ENCODE data around the gene MGAT4A. TPM values are rescaled to one million over a fixed set of nuclear protein-coding genes. Genes with fewer than 3 reads are reported as not detected.
A peak's percentile ranks its signal among the peaks of the same experiment; 100 is the strongest.

MGAT4A gene
- total RNA-seq, 6 experiments from 2014 or later = 0.14 TPM; not detected in 5

DNA sequence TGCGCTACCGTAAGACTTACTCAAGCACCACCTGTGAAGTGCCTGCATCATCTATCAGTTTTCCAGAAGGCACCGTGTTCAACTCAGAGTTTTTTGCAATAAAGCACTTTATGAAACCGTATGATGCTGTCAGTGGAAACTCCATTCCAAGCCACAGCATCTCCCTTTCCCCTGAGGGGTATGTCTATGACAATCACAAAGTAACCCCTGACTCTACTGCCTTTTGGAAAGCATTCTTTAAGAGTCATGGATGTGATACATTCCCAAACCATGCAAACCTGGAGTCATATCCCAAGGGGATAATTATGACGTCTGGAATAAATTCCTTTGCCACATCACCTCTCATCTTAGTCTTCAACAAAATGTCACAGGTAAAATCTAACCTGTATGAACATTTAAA is 83.3 kb downstream of the MGAT4A start:
- no peak overlapping the region for H3K4me3 Mint-ChIP-seq
- H3K27me3 Mint-ChIP-seq (ENCODE audit: insufficient read depth) = peaks cover 9% of the 10 kb centered on the region
- no peaks in the 10 kb centered on the region for H3K36me3 Mint-ChIP-seq (ENCODE audit: low read depth)
- H3K9me3 Mint-ChIP-seq = no peaks in the 10 kb centered on the region
- TF ChIP-seq, protein P1, sequence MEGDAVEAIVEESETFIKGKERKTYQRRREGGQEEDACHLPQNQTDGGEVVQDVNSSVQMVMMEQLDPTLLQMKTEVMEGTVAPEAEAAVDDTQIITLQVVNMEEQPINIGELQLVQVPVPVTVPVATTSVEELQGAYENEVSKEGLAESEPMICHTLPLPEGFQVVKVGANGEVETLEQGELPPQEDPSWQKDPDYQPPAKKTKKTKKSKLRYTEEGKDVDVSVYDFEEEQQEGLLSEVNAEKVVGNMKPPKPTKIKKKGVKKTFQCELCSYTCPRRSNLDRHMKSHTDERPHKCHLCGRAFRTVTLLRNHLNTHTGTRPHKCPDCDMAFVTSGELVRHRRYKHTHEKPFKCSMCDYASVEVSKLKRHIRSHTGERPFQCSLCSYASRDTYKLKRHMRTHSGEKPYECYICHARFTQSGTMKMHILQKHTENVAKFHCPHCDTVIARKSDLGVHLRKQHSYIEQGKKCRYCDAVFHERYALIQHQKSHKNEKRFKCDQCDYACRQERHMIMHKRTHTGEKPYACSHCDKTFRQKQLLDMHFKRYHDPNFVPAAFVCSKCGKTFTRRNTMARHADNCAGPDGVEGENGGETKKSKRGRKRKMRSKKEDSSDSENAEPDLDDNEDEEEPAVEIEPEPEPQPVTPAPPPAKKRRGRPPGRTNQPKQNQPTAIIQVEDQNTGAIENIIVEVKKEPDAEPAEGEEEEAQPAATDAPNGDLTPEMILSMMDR (IDR thresholded peaks at IDR 0.05) = no peak
- peaks cover 10% of the 10 kb centered on the region for H3K4me1 Mint-ChIP-seq (ENCODE audit: low read depth)
- DNase-seq = peak; percentile 12
- H3K27ac Mint-ChIP-seq = no peak overlapping the region

DNA sequence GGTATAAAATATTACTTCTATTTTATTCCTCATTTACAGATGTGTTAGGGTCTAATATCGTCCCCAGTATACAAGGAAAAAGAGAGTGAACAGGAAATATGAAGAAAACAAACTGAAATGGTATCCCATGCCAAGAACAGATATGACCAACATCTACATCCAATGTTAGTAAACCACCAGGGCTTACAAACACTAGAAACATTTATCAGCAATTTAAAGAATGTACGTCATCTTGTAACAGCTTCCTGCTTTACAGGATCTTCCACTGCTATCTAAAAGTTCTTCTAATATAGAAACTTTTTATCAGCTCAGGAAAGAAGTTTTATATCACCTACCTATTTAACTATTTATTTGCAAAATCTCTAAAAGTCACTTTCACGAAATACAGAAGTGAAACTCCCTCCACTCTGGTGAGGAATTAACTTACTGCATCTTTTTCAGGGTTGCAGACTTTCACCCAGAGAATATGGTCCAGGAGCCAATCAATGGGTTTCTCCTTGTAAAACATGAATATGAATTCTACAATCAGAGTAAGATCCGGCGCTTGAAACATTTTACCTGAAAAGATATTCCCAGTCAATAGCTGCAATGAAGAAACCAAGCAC is 87.3 kb downstream of the MGAT4A start:
- H3K27ac Mint-ChIP-seq = no peak overlapping the region
- no peaks in the 10 kb centered on the region for H3K36me3 Mint-ChIP-seq (ENCODE audit: low read depth)
- no peaks in the 10 kb centered on the region for H3K9me3 Mint-ChIP-seq
- peaks cover 5% of the 10 kb centered on the region; the same call in 1 of the 2 replicates for H3K27me3 Mint-ChIP-seq (ENCODE audit: insufficient read depth)
- TF ChIP-seq, protein P1 (IDR thresholded peaks at IDR 0.05) = no peak
- H3K4me1 Mint-ChIP-seq (ENCODE audit: low read depth) = peaks cover 10% of the 10 kb centered on the region
- peak overlapping the region; percentile 6; the same call in 1 of the 2 replicates for H3K4me3 Mint-ChIP-seq
- DNase-seq = no peak

DNA sequence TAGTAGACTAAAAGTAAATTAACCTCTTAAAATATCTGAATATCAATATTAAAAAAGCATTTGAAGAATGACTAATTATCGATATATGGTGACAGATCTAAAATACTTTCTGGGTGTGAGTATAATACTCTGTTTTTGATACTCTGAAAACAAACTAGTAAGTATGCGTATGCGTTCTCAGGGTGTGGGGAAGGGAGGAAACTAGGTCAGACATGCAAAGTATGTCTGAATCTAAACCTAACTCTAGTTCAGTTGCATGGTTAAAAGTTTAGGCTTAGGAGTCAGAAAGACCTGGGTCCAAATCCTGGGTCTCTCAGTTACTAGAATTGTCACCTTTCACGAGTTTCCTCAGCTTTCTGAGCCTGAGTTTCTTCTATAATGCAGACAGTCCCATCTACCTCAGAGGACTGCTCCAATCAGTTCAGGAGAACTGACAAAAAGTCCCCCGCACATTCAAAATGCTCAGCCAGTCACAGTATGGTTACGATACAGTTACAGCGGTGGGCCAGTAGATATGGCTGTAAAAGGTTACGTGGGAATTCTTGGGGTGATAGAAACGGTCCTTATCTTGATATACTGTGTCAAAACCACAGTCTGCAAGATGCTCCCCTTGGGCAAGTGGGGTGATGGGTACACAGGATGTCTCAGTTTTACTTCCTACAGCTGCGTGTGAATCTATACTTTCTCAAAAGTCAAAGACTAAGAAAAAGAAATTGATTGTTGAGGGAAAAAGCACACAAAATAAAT is 93.4 kb downstream of the MGAT4A start:
- Mint-ChIP-seq H3K27me3 (ENCODE audit: insufficient read depth) (peaks cover 22% of the 10 kb centered on the region), H3K27ac (no peak overlapping the region), H3K36me3 (ENCODE audit: low read depth) (no peaks in the 10 kb centered on the region), H3K9me3 (no peaks in the 10 kb centered on the region), H3K4me1 (ENCODE audit: low read depth) (peaks cover 9% of the 10 kb centered on the region; the same call in 1 of the 2 replicates), H3K4me3 (no peak overlapping the region)
- DNase-seq = no peak
- TF ChIP-seq, protein P1 (IDR thresholded peaks at IDR 0.05) = no peak

DNA sequence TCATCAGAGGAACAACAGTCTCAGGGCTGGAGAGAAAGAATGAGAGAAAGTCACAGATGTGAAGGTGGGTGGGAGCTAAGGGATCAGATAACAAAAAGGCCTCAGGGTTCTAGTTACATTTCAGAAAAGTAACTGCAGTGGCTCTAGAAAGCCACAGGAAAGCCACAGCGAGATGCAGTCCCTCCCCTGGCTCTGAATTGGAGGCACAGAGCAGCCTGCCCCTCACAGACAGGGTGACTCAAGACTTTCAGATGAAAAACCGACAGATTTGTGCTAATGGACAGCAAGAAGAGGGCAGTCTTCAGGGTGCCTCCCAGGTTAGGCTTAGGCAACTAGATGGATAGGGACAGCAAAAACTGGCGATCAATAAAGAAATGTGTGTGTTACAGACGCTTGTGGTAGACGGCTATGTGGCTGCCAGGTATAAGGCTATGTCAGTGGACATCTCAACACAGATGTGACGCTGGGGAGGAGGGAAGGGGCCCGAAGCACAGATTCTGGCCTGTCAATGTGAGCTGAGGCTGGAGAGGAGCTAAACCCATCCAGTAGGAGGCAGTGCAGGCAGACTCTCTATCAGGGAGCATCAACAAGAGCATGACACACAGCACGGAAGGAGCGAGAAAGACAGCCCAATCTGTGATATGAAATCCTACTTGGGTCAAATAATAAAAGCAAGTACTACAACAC is 96.4 kb downstream of the MGAT4A start:
- peaks cover 30% of the 10 kb centered on the region for H3K27me3 Mint-ChIP-seq (ENCODE audit: insufficient read depth)
- no peak for DNase-seq
- H3K27ac Mint-ChIP-seq = no peak overlapping the region
- peaks cover 9% of the 10 kb centered on the region; the same call in 1 of the 2 replicates for H3K4me1 Mint-ChIP-seq (ENCODE audit: low read depth)
- H3K9me3 Mint-ChIP-seq = no peaks in the 10 kb centered on the region
- TF ChIP-seq, protein P1 (IDR thresholded peaks at IDR 0.05) = peak; percentile 61
- H3K4me3 Mint-ChIP-seq = no peak overlapping the region
- H3K36me3 Mint-ChIP-seq (ENCODE audit: low read depth) = no peaks in the 10 kb centered on the region

DNA sequence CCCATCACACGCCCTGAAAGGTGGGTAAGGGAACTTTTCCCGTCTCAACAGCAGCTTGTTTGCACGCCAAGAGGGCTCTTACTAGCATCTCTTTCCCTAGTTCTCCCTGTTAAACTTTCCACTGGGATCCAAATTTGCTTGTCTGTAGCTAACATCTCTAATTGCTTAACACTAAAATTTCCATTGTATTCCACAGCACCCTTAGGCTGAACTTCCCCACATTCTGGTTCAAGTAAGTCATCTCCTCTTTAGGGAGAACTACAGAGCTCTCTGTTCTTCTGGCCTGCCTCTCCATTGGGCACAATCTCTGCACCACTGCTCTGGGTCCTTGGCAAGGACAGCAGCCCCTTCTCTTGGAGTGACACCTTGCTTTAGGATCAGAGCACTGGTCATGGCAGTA is 98.6 kb downstream of the MGAT4A start:
- Mint-ChIP-seq H3K4me1 (ENCODE audit: low read depth) (peaks cover 9% of the 10 kb centered on the region; the same call in 1 of the 2 replicates), H3K27me3 (ENCODE audit: insufficient read depth) (peaks cover 25% of the 10 kb centered on the region), H3K4me3 (no peak overlapping the region), H3K9me3 (peaks cover 9% of the 10 kb centered on the region), H3K36me3 (ENCODE audit: low read depth) (peaks cover 8% of the 10 kb centered on the region; the same call in 1 of the 2 replicates), H3K27ac (no peak overlapping the region)
- TF ChIP-seq, protein P1 (IDR thresholded peaks at IDR 0.05) = no peak
- DNase-seq = no peak

Measured in HFFc6 (cell line).